NCI-H2227 (cell line): ENCODE measurements around the gene C14orf180.
A peak's percentile ranks its signal among the peaks of the same experiment; 100 is the strongest.
"Not testable (repeated sequence)": the region's sequence is repeated elsewhere in the genome, so short reads cannot be mapped to it uniquely, and the experiment has no call there.

Experiments used
- DNase-seq: peaks from one replicate; lab custom pipeline; 2025; ENCODE audit not compliant: unreplicated experiment; lab: John Stamatoyannopoulos, UW

The C14orf180 gene

GRCh38 chr14:104577426-104577825 is 2.1 kb upstream of the C14orf180 start:
- no peak for DNase-seq

- DNase-seq = no peak
Observed at GRCh38 chr14:104577847-104578301, 1.7 kb upstream of the C14orf180 start.

GRCh38 chr14:104578321-104578720 is 1.2 kb upstream of the C14orf180 start:
- DNase-seq = no peak

GRCh38 chr14:104579939-104580338 is 375 bp downstream of the C14orf180 start:
- not testable (repeated sequence) for DNase-seq

- DNase-seq = no peak
Observed at GRCh38 chr14:104580961-104581360, 1.4 kb downstream of the C14orf180 start.

- DNase-seq = no peak
Observed at GRCh38 chr14:104581521-104581920, 2.0 kb downstream of the C14orf180 start.

GRCh38 chr14:104582005-104582404 is 2.4 kb downstream of the C14orf180 start:
- no peak for DNase-seq

GRCh38 chr14:104582662-104583061 is 3.1 kb downstream of the C14orf180 start:
- DNase-seq = no peak

GRCh38 chr14:104583424-104584306 is 4.1 kb downstream of the C14orf180 start:
- DNase-seq = no peak

GRCh38 chr14:104584557-104584956 is 5.0 kb downstream of the C14orf180 start:
- DNase-seq = peak; percentile 25

- DNase-seq = no peak
Observed at GRCh38 chr14:104585966-104586697, 6.6 kb downstream of the C14orf180 start.

- DNase-seq = no peak
Observed at GRCh38 chr14:104586832-104587620, 7.5 kb downstream of the C14orf180 start.

GRCh38 chr14:104587641-104588040 is 8.1 kb downstream of the C14orf180 start:
- DNase-seq = no peak

GRCh38 chr14:104588066-104588857 is 8.7 kb downstream of the C14orf180 start:
- DNase-seq = no peak

GRCh38 chr14:104589338-104590195 is 10.0 kb downstream of the C14orf180 start:
- DNase-seq = no peak

- no peak for DNase-seq
Observed at GRCh38 chr14:104590240-104590965, 10.8 kb downstream of the C14orf180 start.

- no peak for DNase-seq
Observed at GRCh38 chr14:104591031-104591430, 11.5 kb downstream of the C14orf180 start.

- no peak for DNase-seq
Observed at GRCh38 chr14:104591506-104592291, 12.1 kb downstream of the C14orf180 start.
